ENCODE data around the gene RORC. TPM values are rescaled to one million over a fixed set of nuclear protein-coding genes. Genes with fewer than 3 reads are reported as not detected.

The RORC gene
- total RNA-seq, 1 experiment from 2014 or later: 0.44 TPM

GRCh38 chr1:151846062-151846568 lies 14.5 kb upstream of the RORC start (continued):
- TF ChIP-seq ZNF263 (CRISPR knock-in tag; IDR thresholded peaks at IDR 0.05; ENCODE audit: low read depth) (no peak), ZNF232 (CRISPR knock-in tag; IDR thresholded peaks at IDR 0.05) (no peak), JUN (CRISPR knock-in tag; IDR thresholded peaks at IDR 0.05) (no peak), FOXK1 (CRISPR knock-in tag; IDR thresholded peaks at IDR 0.05) (no peak)
- TF ChIP-seq, protein P1, sequence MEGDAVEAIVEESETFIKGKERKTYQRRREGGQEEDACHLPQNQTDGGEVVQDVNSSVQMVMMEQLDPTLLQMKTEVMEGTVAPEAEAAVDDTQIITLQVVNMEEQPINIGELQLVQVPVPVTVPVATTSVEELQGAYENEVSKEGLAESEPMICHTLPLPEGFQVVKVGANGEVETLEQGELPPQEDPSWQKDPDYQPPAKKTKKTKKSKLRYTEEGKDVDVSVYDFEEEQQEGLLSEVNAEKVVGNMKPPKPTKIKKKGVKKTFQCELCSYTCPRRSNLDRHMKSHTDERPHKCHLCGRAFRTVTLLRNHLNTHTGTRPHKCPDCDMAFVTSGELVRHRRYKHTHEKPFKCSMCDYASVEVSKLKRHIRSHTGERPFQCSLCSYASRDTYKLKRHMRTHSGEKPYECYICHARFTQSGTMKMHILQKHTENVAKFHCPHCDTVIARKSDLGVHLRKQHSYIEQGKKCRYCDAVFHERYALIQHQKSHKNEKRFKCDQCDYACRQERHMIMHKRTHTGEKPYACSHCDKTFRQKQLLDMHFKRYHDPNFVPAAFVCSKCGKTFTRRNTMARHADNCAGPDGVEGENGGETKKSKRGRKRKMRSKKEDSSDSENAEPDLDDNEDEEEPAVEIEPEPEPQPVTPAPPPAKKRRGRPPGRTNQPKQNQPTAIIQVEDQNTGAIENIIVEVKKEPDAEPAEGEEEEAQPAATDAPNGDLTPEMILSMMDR (IDR thresholded peaks at IDR 0.05): no peak

- Mint-ChIP-seq H3K27ac (no peak overlapping the region), H3K27me3 (ENCODE audit: low read depth) (peaks cover 18% of the 10 kb centered on the region), H3K4me1 (peaks cover 23% of the 10 kb centered on the region), H3K4me3 (no peak overlapping the region), H3K36me3 (peaks cover 3% of the 10 kb centered on the region), H3K9me3 (no peaks in the 10 kb centered on the region)
- DNase-seq (ENCODE audit: low spot score) (no peak), ATAC-seq (no peak)
- ChIA-PET CTCF (interaction anchor here (2.0 kb wide), 1 partner anchor 38 kb away, joined by 5 read pairs; no protein-coding TSS in a partner anchor), POLR2A (interaction anchor here (0.7 kb wide), 1 partner anchor 55 kb away, joined by 5 read pairs; no protein-coding TSS in a partner anchor)
- TF ChIP-seq TCF7 (CRISPR knock-in tag; IDR thresholded peaks at IDR 0.05; ENCODE audit: low read depth) (no peak), ATF1 (CRISPR knock-in tag; IDR thresholded peaks at IDR 0.05) (no peak), ZNF317 (CRISPR knock-in tag; IDR thresholded peaks at IDR 0.05; ENCODE audit: borderline replicate concordance, low read depth) (no peak), ZNF138 (CRISPR knock-in tag; conservative IDR thresholded peaks at IDR 0.05) (no peak), GRHL2 (CRISPR knock-in tag; IDR thresholded peaks at IDR 0.05; ENCODE audit: insufficient replicate concordance, severe bottlenecking) (no peak)
- TF ChIP-seq, protein P2, sequence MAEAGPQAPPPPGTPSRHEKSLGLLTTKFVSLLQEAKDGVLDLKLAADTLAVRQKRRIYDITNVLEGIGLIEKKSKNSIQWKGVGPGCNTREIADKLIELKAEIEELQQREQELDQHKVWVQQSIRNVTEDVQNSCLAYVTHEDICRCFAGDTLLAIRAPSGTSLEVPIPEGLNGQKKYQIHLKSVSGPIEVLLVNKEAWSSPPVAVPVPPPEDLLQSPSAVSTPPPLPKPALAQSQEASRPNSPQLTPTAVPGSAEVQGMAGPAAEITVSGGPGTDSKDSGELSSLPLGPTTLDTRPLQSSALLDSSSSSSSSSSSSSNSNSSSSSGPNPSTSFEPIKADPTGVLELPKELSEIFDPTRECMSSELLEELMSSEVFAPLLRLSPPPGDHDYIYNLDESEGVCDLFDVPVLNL (CRISPR knock-in tag; IDR thresholded peaks at IDR 0.05; ENCODE audit: borderline replicate concordance, low read depth): no peak
These were observed 11.8 kb upstream of the RORC start for GRCh38 chr1:151843398-151843797.

DNA sequence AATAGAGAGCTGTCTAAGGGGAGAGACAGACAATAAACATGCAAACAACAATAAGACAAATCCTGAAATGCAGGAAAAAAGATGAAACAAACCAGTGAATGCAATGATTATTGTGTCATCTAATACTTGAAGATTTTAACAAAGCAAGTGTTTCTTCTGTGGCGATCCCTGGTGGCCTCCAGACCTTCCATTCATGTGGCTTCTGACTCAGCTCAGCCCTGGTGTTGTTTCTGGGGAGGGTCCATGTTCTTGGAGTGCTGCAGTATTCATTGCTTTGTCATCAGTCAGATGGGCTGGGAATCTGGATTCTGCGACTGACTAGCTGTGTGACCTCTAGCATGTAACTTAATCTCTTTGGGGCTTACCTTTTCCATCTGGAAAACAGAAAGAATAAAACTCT lies 9.5 kb upstream of the RORC start:
- ChIA-PET CTCF (interaction anchor here (1.2 to 2.1 kb wide), 2 partner anchors 11 to 160 kb away, joined by 4 to 17 read pairs; no protein-coding TSS in a partner anchor), POLR2A (interaction anchor here (2.1 kb wide), 1 partner anchor 40 kb away, joined by 6 read pairs; no protein-coding TSS in a partner anchor)
- peaks cover 36% of the 10 kb centered on the region for H3K27me3 Mint-ChIP-seq (ENCODE audit: low read depth)
- ATAC-seq (no peak), DNase-seq (ENCODE audit: low spot score) (no peak)
- no peak overlapping the region for H3K27ac Mint-ChIP-seq
- TF ChIP-seq TP53 (CRISPR knock-in tag; IDR thresholded peaks at IDR 0.05) (no peak), FOXK1 (CRISPR knock-in tag; IDR thresholded peaks at IDR 0.05) (no peak), NR2C2 (CRISPR knock-in tag; IDR thresholded peaks at IDR 0.05) (no peak), EMX1 (CRISPR knock-in tag; IDR thresholded peaks at IDR 0.05) (no peak), NFYB (CRISPR knock-in tag; conservative IDR thresholded peaks at IDR 0.05; ENCODE audit: low read depth) (no peak), ZBTB21 (CRISPR knock-in tag; IDR thresholded peaks at IDR 0.05; ENCODE audit: borderline replicate concordance) (no peak), NR1H2 (CRISPR knock-in tag; IDR thresholded peaks at IDR 0.05) (no peak), SMAD3 (CRISPR knock-in tag; IDR thresholded peaks at IDR 0.05; ENCODE audit: borderline replicate concordance) (no peak), ZNF671 (CRISPR knock-in tag; IDR thresholded peaks at IDR 0.05) (no peak)
- TF ChIP-seq, protein P1 (IDR thresholded peaks at IDR 0.05): no peak
- TF ChIP-seq, protein P3, sequence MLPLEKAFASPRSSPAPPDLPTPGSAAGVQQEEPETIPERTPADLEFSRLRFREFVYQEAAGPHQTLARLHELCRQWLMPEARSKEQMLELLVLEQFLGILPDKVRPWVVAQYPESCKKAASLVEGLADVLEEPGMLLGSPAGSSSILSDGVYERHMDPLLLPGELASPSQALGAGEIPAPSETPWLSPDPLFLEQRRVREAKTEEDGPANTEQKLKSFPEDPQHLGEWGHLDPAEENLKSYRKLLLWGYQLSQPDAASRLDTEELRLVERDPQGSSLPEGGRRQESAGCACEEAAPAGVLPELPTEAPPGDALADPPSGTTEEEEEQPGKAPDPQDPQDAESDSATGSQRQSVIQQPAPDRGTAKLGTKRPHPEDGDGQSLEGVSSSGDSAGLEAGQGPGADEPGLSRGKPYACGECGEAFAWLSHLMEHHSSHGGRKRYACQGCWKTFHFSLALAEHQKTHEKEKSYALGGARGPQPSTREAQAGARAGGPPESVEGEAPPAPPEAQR (CRISPR knock-in tag; IDR thresholded peaks at IDR 0.05): no peak
- TF ChIP-seq, protein P4, sequence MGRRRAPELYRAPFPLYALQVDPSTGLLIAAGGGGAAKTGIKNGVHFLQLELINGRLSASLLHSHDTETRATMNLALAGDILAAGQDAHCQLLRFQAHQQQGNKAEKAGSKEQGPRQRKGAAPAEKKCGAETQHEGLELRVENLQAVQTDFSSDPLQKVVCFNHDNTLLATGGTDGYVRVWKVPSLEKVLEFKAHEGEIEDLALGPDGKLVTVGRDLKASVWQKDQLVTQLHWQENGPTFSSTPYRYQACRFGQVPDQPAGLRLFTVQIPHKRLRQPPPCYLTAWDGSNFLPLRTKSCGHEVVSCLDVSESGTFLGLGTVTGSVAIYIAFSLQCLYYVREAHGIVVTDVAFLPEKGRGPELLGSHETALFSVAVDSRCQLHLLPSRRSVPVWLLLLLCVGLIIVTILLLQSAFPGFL (CRISPR knock-in tag; IDR thresholded peaks at IDR 0.05; ENCODE audit: borderline replicate concordance): no peak
- TF ChIP-seq, protein P2 (CRISPR knock-in tag; IDR thresholded peaks at IDR 0.05; ENCODE audit: borderline replicate concordance, low read depth): no peak
- no peaks in the 10 kb centered on the region for H3K9me3 Mint-ChIP-seq
- H3K36me3 Mint-ChIP-seq: peaks cover 3% of the 10 kb centered on the region
- peaks cover 32% of the 10 kb centered on the region for H3K4me1 Mint-ChIP-seq
- 0 out of 2 replicates have a peak overlapping the region, but pooled peaks have one; percentile 88 for H3K4me3 Mint-ChIP-seq

Measured in WTC11 (cell line).